NCI-H345 treated with DMSO at 0.1 percent for 48 hours (cell line): ENCODE data around the gene JAK3.
"Not testable (repeated sequence)": the region's sequence is repeated elsewhere in the genome, so short reads cannot be mapped to it uniquely, and the experiment has no call there.

ENCODE experiments used
- DNase-seq: peaks from one replicate; lab custom pipeline; 2025; ENCODE audit not compliant: unreplicated experiment; lab: John Stamatoyannopoulos, UW

The JAK3 gene

GRCh38 chr19:17778968-17779929 is 68.5 kb downstream of the JAK3 start:
- DNase-seq: no peak

GRCh38 chr19:17778251-17778967 is 69.4 kb downstream of the JAK3 start:
- DNase-seq: no peak

- not testable (repeated sequence) for DNase-seq
Measured at GRCh38 chr19:17777840-17778239, 69.9 kb downstream of the JAK3 start.

GRCh38 chr19:17775991-17776803 is 71.6 kb downstream of the JAK3 start:
- no peak for DNase-seq

GRCh38 chr19:17775245-17775927 is 72.4 kb downstream of the JAK3 start:
- DNase-seq: no peak
